PFSK-1 (cell line): ENCODE measurements around the gene RPS6KL1.

Experiments
- POLR2AphosphoS5 ChIP-seq: IDR thresholded peaks from 2 replicates; pipeline ENCODE4 v1.6.1; 2012; ENCODE audit warnings: low read depth, mild to moderate bottlenecking, control low read depth, low read length, moderate library complexity
- REST ChIP-seq, 2 experiments: IDR thresholded peaks; 2 replicates each; pipeline versions ENCODE4 v1.6.1 to v1.8.0; 2011 to 2012; ENCODE audit warnings: low read depth in 2 of 2, low read length in 2 of 2, control low read depth in 1 of 2, inconsistent platforms in 1 of 2, mild to moderate bottlenecking in 1 of 2, moderate library complexity in 1 of 2; ENCODE audit not compliant: insufficient read depth in 1 of 2
- SIN3A ChIP-seq: IDR thresholded peaks from 2 replicates; pipeline ENCODE4 v1.6.1; 2012; ENCODE audit warnings: mild to moderate bottlenecking, low read length, moderate library complexity, borderline replicate concordance; ENCODE audit not compliant: insufficient read depth
- TAF1 ChIP-seq: IDR thresholded peaks from 2 replicates; pipeline ENCODE4 v1.6.1; 2012; ENCODE audit warnings: low read length, control low read depth, borderline replicate concordance; ENCODE audit not compliant: insufficient read depth

GRCh38 chr14:74886001-74886400 lies 37.1 kb downstream of the RPS6KL1 start:
- TF ChIP-seq REST (IDR thresholded peaks at IDR 0.05; ENCODE audit: insufficient read depth in 1 of 2, low read depth in 2 of 2, low read length in 2 of 2), result no peak
- no peak for TF ChIP-seq POLR2AphosphoS5
- no peak for TF ChIP-seq TAF1
- TF ChIP-seq SIN3A, result no peak
